GM19395 (cell line): ENCODE measurements around the gene TNFAIP8L2.

Source experiments
- ATAC-seq: cut with Tn5 transposase; IDR thresholded peaks from one replicate; pipeline ENCODE4 v1.9.1; 2021; ENCODE audit warnings: mild to moderate bottlenecking, moderate library complexity; ENCODE audit not compliant: unreplicated experiment

TNFAIP8L2 gene

GRCh38 chr1:151145304-151146071 lies 11.0 kb upstream of the TNFAIP8L2 start:
- no peak for ATAC-seq

- ATAC-seq, result no peak
Measured at GRCh38 chr1:151146072-151146411, 10.4 kb upstream of the TNFAIP8L2 start.

GRCh38 chr1:151146412-151147131 lies 9.9 kb upstream of the TNFAIP8L2 start, which contains the start of gene SEMA6C:
Gene SEMA6C (minus strand): TSS chr1:151146631. CDS start chr1:151142621, 4,010 bp downstream.
- peak; percentile 99 for ATAC-seq

- no peak for ATAC-seq
Measured at GRCh38 chr1:151147132-151147503, 9.3 kb upstream of the TNFAIP8L2 start.

- ATAC-seq, result no peak
Measured at GRCh38 chr1:151147665-151148064, 8.8 kb upstream of the TNFAIP8L2 start.

GRCh38 chr1:151157067-151157531 lies 650 bp downstream of the TNFAIP8L2 start:
- ATAC-seq, result no peak

GRCh38 chr1:151158326-151158725 lies 1.9 kb downstream of the TNFAIP8L2 start:
- no peak for ATAC-seq

- no peak for ATAC-seq
Measured at GRCh38 chr1:151158751-151159251, 2.4 kb downstream of the TNFAIP8L2 start.

GRCh38 chr1:151159373-151159772 lies 2.9 kb downstream of the TNFAIP8L2 start:
- no peak for ATAC-seq

GRCh38 chr1:151164732-151165280 lies 8.4 kb downstream of the TNFAIP8L2 start:
- ATAC-seq, result no peak

GRCh38 chr1:151165281-151165737 lies 8.9 kb downstream of the TNFAIP8L2 start:
- no peak for ATAC-seq

GRCh38 chr1:151165738-151166504 lies 9.5 kb downstream of the TNFAIP8L2 start, which contains the start of the genes LYSMD1 and SCNM1:
Gene LYSMD1 (minus strand): TSS chr1:151165902. CDS start chr1:151165258, 644 bp downstream.
Gene SCNM1 (plus strand): TSS chr1:151166144. CDS start chr1:151166153, 9 bp downstream.
- ATAC-seq, result peak; percentile 82

GRCh38 chr1:151166505-151166956 lies 10.1 kb downstream of the TNFAIP8L2 start:
- no peak for ATAC-seq

GRCh38 chr1:151167116-151167515 lies 10.7 kb downstream of the TNFAIP8L2 start:
- no peak for ATAC-seq

- ATAC-seq, result no peak
Measured at GRCh38 chr1:151171190-151171589, 14.7 kb downstream of the TNFAIP8L2 start.

GRCh38 chr1:151175041-151175741 lies 18.7 kb downstream of the TNFAIP8L2 start:
- ATAC-seq, result no peak

GRCh38 chr1:151175863-151176262 lies 19.4 kb downstream of the TNFAIP8L2 start, which contains the start of gene TMOD4:
Gene TMOD4 (minus strand): TSS chr1:151175981. CDS start chr1:151174875, 1,106 bp downstream.
- ATAC-seq, result no peak

GRCh38 chr1:151176514-151177045 lies 20.1 kb downstream of the TNFAIP8L2 start:
- ATAC-seq, result no peak

GRCh38 chr1:151184211-151184610 lies 27.8 kb downstream of the TNFAIP8L2 start:
- ATAC-seq, result no peak
